ENCODE data around the gene WWOX.

The WWOX gene

DNA sequence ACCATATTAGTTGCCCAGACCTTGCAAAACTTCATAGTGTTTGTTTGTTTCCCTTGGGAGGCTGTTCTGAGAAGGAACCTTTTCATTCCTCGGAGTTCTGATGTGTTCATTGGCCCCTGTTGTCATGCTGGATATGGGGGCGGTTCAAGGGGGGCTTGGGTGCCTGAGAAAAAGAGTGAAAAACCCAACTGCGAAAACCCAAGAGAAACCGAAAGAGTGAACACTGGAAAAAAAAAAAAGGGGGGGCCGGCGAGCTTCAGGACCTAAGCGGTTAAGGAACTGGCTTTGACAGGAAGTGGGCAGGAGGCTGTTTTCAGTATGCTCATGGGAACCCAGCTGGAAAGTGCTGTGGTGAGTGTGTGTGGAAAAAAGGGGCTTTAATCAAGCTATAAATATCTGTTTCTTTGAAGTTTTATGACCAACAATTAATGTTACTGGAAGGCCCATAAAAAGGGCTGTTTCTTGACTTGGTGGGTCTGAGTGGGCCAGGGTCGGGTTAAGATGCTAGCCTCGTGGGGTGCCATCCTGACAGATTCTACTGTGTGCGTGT is 990.4 kb downstream of the WWOX start:
- no peak for DNase-seq (ENCODE audit: extremely low read depth, low read depth)
- TF ChIP-seq CTCF (IDR thresholded peaks at IDR 0.05; ENCODE audit: low read depth, low read length), result no peak

DNA sequence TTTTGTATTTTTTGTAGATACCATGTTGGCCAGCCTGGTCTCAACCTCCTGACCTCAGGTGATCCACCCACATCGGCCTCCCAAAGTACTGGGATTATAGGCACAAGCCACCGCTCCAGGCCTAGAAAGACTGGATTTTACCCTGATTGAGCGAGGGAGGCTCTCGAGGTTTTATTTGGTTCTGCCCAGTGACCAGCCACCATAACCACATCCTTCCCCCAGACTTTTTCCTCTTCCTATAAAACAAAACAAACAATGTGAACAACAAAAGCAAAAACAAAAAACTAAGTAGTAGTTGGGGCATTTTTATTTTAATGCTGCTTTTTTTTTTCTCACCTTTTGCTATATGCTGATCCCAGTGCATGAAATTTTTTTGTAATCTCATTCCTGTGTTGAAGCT is 991.5 kb downstream of the WWOX start:
- no peak for TF ChIP-seq CTCF (IDR thresholded peaks at IDR 0.05; ENCODE audit: low read depth, low read length)
- DNase-seq (ENCODE audit: extremely low read depth, low read depth), result no peak

DNA sequence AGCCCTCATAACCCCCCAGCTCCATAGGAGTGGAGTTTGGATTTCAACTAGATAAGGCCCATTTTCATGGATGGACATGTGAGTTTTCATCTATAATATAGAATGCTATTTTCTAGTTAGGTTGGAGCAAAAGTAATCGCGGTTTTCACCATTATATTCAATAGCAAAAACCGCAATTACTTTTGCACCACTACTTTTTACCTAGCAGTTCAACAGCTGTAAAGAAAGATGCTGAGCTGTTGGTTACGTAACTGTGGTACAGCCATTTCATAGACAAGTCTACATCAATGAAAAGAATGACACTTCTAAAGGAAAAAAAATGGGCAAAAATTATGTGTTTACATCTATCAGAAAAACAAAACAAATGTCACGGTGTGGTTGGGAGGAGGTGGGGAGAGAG is 993.4 kb downstream of the WWOX start:
- no peak for DNase-seq (ENCODE audit: extremely low read depth, low read depth)

GRCh38 chr16:79093554-79093967 is 994.1 kb downstream of the WWOX start:
- no peak for DNase-seq (ENCODE audit: extremely low read depth, low read depth)
- no peak for TF ChIP-seq CTCF (IDR thresholded peaks at IDR 0.05; ENCODE audit: low read depth, low read length)

More for the DNA sequence above, 993.4 kb downstream of the WWOX start:
- TF ChIP-seq CTCF (IDR thresholded peaks at IDR 0.05; ENCODE audit: low read depth, low read length), result no peak

DNA sequence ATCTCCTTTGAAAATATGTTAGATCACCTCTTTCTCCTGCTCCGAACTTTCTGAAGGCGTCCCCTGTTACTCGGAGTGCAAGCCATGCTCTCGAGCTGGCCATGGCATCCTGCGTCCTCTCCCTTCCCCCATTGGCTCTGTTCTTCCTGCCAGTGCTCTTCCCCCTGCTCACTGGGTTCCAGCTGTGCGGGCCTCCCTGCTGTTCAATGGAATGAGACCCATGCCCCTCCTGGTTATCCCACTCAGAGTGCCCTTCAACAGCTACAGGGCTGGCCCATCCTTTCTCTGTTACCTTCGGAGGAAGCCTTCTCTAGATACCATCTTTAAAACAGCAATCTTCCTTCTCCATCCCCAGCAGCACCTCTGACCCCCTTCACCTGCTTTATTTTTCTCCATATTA is 996.8 kb downstream of the WWOX start:
- no peak for DNase-seq (ENCODE audit: extremely low read depth, low read depth)
- TF ChIP-seq CTCF (IDR thresholded peaks at IDR 0.05; ENCODE audit: low read depth, low read length), result no peak

DNA sequence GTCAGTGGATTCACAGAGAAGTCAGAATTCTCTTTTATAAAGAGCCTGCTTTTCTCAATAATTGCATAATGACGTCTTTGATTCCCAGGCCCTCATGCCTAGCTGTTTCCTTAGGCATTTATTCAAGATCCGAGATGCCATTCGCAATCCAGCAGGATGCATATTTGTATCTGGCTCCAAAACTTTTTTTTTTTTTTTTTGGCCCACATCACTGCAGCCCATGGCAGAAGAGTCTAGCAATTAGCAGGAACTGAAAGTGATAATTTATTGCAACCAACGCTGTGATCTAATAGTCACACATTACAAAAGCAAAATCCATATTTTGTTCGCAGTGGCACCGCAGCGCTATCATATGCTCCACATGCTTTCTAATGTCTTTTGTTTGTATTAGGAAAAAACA is 997.7 kb downstream of the WWOX start:
- DNase-seq (ENCODE audit: extremely low read depth, low read depth), result no peak
- no peak for TF ChIP-seq CTCF (IDR thresholded peaks at IDR 0.05; ENCODE audit: low read depth, low read length)

DNA sequence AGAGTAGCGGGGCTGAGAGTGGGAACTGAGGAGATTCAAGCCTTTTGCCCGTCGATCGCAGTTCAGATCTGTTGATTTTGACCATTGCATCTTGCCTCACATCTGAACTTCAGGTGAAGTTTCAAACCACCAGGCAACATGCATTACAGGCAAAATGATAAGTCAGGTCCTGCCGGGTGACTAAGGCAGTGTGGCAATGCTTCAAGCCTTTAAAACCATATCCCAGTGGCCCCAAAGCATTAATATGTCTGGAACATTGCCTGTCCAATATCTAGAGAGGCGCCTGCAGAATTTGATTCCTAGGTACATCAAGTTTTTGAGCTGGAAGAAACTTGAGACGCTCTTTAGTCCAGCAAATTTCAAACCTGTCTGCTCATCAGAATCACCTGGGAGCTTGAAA is 998.3 kb downstream of the WWOX start:
- DNase-seq (ENCODE audit: extremely low read depth, low read depth), result no peak
- TF ChIP-seq CTCF (IDR thresholded peaks at IDR 0.05; ENCODE audit: low read depth, low read length), result no peak
